Measurements from ENCODE around the gene A4GNT.

DNA sequence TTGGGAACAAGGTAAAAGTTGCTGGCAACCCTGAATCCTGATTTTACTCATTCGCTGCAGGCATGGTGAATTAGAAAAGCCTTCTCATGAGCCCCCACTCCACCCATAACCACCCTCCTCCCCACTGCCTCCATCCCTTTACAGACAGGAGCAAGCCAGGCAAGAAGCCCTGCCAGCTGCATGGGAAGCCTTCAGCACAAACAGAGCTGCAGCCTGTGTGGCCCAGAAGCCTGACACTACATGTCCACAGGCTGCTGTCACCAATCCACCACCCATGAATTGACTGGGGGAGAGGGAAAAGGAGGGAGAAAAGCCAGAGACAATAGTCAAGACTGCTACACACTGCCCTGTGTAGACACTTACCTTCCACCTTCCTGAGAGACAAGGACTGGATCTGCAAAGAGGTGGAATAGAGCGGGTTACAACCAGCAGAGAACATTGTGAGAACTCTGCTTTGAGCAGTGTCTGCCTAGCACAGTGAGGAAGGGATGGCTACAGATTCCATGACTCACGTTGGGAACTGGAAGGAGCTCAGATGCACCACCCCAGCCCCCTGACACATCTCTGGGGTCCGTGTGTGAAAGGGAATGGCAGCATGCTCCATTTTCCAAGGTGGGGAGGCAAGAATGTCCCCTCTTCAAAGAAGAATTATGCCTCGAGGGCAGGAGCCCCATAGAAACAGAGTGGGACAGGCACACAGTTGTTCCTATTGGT is 50.7 kb downstream of the A4GNT start:
- TF ChIP-seq, protein P1, sequence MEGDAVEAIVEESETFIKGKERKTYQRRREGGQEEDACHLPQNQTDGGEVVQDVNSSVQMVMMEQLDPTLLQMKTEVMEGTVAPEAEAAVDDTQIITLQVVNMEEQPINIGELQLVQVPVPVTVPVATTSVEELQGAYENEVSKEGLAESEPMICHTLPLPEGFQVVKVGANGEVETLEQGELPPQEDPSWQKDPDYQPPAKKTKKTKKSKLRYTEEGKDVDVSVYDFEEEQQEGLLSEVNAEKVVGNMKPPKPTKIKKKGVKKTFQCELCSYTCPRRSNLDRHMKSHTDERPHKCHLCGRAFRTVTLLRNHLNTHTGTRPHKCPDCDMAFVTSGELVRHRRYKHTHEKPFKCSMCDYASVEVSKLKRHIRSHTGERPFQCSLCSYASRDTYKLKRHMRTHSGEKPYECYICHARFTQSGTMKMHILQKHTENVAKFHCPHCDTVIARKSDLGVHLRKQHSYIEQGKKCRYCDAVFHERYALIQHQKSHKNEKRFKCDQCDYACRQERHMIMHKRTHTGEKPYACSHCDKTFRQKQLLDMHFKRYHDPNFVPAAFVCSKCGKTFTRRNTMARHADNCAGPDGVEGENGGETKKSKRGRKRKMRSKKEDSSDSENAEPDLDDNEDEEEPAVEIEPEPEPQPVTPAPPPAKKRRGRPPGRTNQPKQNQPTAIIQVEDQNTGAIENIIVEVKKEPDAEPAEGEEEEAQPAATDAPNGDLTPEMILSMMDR (IDR thresholded peaks at IDR 0.05), result no peak
- TF ChIP-seq POLR2AphosphoS5 (IDR thresholded peaks at IDR 0.05; ENCODE audit: insufficient read depth in 1 of 2, low read depth in 1 of 2), result no peak
- no peak for TF ChIP-seq POLR2A (IDR thresholded peaks at IDR 0.05)

All from vagina (tissue), 2 donors.